Stimulated activated CD4-positive, alpha-beta T cell treated with anti-CD3 and anti-CD28 coated beads, Interleukin-4, amount 100 ng/mL, for 48 hours (primary cell): ENCODE data around the gene TOM1L1.

Experiments used
- DNase-seq, 2 donors: peaks; one replicate each; pipeline ENCODE4 v3.0.0-alpha.2; 2020; ENCODE audit warnings: low read depth in 2 of 2

The TOM1L1 gene

GRCh38 chr17:54992797-54993639, 92.4 kb downstream of the TOM1L1 start:
- no peak for DNase-seq

- DNase-seq = no peak
Observed at GRCh38 chr17:54996441-54996840, 95.8 kb downstream of the TOM1L1 start.

GRCh38 chr17:55002458-55002857, 101.8 kb downstream of the TOM1L1 start:
- no peak for DNase-seq

GRCh38 chr17:55004484-55004883, 103.8 kb downstream of the TOM1L1 start:
- DNase-seq = no peak

- DNase-seq = no peak
Observed at GRCh38 chr17:55005520-55005919, 104.9 kb downstream of the TOM1L1 start.
